ENCODE data around the gene UTP4.
"Not testable (repeated sequence)": the region's sequence is repeated elsewhere in the genome, so short reads cannot be mapped to it uniquely, and the experiment has no call there.

The UTP4 gene

DNA sequence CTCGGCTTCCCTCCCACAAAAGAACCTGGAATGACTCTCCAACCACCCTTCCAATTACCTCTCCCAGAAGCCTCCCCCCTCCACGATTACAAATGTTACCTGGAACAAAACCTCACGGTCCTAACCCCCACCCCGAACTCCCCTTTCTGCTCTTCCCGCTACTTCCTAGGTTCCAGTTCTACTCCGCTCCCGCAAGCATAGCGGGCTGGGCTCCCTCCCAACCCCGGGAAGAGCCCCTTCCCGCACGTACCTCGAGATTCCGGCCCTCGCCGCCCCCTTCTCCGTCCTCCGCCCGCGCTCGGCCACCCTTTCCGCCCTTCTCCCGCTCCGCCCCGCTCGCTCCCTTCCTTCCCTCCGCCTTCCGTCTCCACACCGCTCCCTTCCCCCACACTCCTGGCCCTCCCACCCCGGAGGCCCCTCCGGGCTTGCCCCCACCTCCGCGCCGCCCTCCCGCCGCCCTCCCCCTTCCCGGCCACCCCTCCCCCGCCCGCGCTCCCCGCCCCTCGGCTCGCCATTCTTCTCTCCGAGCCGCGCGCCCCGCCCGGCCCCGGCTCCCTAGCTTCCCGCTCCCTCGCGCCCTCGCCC lies 518 bp upstream of the UTP4 start:
- DNase-seq = peak; percentile 86

DNA sequence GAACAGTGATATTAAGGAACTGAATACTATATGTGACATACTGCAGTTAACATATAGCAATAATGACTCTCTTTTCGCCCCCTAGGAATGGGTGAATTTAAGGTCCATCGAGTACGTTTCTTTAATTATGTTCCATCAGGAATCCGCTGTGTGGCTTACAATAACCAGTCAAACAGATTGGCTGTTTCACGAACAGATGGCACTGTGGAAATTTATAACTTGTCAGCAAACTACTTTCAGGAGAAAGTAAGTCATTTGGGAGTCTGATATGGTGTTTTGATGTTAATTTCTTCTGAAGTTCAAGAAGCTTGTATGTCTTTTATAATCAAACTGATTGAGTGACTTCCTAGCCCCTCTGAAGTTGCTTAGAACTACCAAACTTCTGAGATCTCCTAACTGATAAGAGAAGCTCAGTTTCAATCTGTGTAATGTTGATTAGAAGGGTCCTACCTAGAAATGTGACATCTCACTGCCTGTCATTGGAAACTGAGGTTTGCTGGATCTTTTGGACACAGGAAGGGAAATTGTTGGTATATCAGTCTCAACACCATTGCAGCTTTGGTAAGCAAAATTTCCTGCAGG lies 1.0 kb downstream of the UTP4 start:
- no peak for DNase-seq

DNA sequence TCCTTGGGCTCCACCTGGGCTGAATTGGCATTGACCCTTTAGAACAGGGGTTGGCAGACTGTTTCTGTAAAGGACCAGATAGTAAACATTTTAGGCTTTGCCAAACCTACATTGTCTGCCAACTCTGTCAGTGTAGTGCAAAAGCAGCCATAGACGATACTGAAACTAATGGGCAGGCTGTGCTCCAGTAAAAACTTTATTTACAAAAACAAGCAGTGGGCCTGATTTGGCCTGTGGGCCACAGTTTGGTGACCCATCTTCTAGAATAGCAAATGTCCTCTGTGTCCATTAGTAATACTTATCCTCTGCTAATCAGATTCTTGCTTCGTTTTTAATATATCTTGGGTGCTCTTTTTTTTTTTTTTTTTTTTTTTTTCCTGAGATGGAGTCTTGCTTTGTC lies 6.2 kb downstream of the UTP4 start:
- DNase-seq = no peak

DNA sequence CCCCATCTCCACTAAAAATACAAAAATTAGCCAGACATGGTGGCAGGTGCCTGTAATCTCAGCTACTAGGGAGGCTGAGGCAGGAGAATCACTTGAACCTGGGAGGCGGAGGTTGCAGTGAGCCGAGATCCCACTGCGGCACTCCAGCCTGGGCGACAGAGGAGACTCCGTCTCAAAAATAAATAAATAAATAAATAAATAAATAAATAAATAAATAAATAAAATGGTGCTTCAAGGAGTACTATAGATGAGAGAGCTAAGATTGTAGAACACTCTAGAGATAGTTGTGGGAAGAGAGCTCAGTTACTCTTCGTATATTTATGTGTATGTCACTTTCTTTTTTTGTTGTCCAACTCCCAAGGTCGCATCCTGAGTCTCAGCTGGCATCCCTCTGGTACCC lies 7.0 kb downstream of the UTP4 start:
- DNase-seq = not testable (repeated sequence)

DNA sequence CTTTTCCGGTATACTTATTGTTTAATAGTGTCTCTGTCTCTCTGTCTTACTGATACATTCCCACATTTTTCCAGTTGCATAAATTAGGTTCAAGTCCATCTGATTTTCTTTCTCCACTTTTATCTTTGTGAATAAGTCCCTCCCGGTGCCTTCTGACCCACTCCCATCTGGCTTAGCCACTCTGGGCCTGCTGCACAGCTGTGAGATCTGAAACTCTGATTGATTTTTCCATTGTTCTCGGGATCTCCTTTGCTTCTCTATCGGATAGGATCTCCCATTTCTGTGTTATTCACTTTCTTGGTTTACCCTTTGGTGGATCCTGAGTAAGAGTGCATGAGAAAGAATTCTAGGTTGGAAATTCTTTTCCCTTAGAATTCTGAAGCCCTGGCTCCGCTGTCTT lies 8.6 kb downstream of the UTP4 start:
- DNase-seq = no peak

DNA sequence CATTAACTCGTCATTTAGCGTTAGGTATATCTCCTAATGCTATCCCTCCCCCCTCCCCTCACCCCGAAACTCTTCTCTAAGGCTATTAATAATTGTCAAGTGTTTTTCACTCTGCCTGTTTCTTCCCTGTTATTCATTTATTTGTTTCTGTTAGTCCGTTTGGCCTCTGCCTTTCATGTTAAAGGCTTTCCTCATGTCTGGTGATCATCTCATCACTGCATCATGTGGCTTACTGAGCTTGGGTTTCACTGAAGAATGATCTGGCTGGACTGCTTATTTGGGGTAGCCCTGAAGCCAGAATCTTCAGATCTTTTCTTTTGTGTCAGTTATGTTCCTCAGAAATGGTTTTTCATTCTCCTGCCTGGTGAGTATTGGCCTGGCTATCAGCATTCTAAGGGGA lies 9.5 kb downstream of the UTP4 start:
- no peak for DNase-seq

DNA sequence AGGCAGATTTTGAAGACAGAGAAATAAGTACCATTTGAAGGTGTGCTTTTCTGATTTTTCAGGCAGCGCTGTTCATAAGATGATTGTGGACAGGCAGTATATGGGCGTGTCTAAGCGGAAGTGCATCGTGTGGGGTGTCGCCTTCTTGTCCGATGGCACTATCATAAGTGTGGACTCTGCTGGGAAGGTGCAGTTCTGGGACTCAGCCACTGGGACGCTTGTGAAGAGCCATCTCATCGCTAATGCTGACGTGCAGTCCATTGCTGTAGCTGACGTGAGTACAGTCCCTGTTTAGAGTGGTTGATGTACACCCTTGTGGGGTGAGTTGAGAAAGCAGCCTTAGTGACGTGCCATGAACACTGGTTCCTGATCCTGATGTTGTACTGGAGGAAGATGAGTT lies 10.7 kb downstream of the UTP4 start:
- DNase-seq = no peak

DNA sequence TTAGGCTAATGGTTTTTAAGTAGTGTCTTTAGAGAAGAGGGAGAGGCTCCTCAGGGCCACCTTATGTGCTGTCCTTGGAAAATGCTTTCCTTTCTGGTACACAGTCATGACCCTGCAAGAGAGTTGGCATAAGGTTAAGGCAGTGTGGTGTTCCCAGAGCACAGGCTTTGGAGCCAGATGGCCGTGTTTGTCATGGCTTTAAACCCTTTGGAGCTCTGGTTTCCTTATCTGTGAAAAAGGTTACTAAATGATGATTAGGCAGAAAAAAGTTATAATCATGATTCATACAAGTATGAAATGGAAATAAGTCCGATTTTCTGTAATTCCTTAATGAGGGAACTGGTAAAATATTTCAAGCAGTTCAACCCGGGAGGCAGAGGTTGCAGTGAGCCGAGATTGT lies 13.2 kb downstream of the UTP4 start:
- peak; percentile 69 for DNase-seq

DNA sequence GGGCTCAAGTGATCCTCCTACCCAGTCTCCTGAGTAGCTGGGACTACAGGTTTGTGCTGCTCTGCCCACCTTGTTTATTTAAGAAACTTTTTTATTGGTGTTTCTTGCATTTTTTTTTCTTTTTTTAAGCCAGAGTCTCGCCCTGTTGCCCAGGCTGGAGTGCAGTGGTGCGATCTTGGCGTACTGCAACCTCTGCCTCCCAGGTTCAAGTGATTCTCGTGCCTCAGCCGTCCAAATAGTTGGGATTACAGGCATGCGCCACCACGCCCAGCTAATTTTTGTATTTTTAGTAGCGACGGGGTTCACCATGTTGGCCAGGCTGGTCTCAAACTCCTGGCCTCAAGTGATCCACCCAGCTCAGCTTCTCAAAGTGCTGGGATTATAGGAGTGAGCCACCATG lies 17.2 kb downstream of the UTP4 start:
- not testable (repeated sequence) for DNase-seq

DNA sequence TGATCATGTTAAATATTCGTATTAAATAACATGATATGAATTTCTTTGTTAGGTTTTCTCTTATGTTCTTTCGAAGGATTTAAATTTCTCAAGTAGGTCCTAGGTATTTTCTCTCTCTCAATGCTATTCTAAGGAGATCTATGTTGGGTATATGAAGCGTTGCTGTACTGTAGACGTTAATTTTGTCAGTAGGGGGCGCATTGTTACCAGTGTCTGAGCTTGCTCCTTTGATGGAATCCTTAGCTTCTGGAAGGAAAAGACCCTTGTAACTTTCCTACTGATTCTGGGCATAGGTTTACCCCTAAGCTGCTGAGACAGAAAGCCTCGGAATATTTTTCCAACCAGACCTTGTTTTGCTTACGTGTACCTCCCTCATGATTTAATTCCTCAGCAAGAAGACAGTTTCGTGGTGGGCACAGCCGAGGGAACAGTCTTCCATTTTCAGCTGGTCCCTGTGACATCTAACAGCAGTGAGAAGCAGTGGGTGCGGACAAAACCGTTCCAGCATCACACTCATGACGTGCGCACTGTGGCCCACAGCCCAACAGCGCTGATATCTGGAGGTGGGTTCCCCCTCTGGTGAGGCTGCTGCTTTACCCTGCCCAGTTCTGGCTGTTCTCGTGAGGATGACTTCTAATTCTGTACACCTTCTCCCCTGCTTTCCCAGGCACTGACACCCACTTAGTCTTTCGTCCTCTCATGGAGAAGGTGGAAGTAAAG lies 17.9 kb downstream of the UTP4 start:
- peak; percentile 72 for DNase-seq

DNA sequence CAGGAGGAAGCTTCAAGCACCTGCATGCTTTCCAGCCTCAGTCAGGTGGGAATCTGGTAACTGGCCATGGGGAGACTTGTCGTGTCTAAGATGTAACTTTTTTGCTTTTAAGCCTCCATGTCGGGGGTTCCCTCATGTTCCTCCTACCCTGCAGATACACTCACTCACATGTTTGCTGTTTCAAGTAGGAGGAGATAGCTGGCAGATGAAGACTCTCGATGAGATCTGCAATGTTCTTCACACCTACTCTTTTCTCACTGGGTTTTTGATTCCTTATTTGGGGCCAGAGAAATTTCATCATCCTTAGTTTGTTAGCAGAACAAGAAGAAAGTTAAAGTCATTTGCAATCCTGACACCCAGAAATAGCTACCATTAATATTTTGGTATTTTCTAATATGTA lies 24.7 kb downstream of the UTP4 start:
- DNase-seq = no peak

DNA sequence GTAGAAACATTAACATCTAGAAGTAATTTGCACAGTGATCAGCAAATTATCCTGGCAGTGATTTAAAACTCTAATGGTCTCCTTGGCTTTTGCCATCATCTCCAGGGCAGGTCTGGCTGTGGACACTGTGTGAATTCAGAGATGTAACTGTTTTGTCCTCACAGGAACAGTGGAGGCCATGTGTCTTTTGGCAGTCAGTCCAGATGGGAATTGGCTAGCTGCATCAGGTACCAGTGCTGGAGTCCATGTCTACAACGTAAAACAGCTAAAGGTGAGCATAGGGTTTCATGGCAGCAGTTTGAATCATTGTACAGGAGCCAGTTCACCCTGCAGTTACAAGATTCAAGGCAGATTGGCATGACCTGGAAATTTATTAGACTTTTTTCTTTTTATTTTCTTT lies 27.7 kb downstream of the UTP4 start:
- no peak for DNase-seq

DNA sequence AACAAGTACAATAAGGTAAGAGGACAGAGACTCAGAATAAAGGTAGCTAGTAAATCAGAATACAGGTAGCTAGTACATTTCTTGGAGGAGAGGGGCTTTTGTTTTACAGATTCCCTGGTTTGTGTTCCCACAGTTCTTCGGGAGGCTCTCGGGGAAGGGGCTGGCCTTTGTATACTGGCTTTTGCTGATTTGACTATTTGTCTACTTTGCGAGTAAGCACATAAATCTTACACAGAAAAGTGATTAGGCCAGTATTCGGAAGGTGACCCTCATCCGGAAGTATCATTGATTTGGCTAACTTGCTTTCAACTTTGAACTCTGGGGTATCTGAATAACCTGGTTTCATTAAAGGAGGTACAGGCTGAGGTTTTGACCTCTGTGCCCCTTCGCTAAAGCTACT lies 33.1 kb downstream of the UTP4 start:
- no peak for DNase-seq

DNA sequence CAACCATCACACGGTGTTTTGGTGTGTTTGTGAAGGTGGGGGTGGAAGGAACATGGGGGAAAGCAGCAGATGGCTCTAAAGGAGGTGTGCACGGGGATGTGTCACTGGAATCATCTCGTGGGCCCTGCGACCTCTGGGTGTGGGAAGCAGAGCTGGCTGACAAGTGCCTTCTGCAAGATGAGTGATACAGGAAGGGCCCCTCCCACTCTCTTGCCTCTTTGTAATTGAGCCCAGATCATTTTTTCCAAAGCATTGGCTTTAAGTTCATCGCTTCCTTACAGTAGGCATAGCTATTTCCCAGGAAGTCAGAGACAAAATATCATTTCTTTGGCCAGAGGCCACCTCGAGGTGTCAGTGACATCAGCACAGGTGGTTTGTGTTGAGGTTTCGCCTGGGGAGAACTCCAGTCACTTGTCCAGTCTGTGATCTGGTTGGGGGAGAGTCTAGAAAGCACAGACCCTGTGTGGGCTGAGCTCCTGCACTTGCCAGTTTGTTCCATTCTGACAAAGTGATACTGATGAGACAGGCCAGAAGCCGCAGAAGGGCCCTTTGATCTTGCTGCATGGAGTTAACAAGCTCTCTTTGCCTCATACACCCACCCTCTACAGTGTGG lies 33.9 kb downstream of the UTP4 start:
- peak; percentile 47 for DNase-seq

DNA sequence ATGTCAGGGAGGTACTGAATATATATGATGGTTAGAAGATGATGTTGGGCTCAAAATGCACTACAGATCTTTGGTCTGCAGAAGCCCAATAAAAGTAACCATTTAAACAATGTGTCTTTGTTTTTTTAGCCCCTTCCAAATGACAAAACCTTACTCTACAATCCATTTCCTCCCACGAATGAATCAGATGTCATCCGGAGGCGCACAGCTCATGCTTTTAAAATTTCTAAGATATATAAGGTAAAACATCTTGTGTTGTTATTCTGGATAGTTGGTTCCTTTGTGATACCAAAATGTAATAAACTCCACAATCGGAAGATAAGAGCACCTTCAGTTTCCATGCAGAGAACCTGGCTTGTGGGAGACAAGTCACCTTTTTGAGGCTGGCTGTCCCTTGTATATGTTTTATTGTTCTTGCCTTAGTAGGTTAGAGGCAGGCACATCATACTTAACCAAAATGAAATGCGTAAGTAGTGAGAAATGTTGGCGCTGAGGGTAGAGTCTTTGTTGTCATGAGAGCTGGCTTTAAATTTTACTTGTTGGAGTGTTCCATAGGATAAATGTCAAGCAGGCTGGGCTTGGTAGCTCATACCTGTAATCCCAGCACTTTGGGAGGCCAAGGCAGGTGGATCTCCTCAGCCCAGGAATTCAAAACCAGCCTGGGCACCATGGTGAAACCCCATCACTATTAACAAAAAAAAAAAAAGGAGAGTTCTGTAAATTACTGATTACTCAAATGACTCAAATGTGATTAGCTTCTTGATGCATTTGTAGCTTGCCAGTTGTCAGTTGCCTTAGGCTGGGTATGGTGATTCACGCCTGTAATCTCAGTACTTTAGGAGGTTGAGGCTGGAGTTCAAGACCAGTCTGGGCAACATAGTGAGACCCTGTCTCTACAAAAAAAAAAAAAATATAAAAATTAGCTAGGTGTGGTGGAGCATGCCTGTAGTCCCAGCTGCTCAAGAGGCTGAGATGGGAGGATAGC lies 34.8 kb downstream of the UTP4 start:
- no peak for DNase-seq

DNA sequence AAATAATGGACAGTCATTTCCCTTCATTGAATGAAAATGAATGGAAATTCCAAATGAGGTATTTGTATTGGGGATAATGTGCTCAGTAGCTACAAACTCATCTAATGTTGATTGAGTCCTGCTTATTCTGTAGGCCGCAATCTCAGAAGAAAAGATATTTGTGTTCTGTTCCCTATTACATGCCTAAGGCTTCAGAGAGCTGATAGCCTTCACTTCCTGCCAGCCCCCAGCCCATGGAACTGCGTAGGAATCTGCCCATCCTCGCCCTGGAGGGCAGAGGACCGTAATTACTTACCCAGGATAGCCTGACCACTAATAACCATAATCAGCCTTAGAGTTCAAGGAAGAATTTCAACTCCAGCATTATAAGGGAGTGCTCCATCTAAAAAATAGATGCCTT lies 36.6 kb downstream of the UTP4 start:
- no peak for DNase-seq

DNA sequence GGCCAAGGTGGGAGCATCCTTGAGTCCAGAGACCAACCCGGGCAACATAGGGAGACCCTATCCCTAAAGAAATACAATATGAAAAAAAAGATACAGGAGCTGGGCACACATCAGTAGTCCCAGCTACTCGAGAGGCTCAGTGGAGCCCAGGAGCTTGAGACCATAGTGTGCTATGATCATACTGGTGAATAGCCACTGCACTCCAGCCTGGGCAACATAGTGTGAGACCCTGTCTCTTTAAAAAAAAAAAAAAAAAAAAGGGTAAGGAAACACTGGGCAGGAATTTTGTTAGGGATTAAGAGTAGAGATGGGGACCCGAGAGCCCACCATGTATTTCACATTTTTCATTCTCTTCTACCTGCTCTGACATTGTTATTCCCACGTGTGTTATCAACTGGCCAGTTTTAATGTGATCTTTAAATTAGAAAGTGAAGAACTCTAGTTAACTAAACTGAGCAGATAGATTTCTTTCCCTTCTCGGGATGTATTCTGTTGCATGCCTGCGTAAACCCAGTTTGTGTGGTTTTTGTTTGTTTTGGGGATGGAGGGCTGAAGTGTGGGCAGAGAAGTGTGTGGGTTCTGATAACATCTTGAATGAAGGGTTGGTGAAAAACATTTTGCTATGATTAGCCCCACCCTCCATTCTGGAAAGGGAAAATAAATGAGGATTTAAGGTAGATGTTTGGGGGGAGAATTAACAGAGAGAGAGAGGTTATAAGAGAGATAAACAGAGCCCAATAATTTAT lies 37.3 kb downstream of the UTP4 start:
- no peak for DNase-seq

DNA sequence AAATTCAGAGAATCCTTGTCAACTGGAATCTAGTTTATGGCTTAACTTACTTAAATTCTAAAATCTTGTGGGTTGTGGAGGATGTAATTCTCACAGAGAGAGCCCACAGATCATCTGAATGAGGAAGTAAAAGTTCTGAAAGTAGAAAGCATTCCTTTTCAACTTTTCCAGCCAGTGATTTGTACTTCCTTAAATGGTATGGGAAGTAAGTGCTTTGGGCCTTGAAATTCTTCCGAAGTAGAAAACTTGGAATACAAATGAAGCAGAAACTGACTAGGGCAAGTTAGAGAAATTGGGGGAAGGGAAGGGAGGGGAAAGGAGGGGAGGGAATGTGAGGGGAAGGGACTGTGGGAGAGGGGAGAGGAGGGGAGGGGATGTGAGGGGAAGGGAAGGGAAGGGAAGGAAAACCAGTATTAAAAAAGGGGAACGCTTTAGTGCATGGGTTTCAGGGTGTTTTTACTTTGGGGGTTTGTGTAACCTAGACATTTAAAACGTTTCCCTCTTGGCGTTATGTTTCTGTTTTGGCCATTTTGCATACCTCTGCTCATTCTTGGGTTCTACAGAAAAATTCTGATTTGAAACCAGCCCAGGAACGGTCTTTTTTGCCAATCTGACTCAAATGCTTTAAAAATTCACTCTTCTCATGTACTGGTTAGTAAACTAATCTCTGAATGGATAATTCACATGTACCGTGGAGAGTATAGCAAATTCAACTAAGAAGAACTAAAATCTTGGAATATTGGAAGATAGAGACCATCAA lies 39.1 kb downstream of the UTP4 start:
- no peak for DNase-seq

DNA sequence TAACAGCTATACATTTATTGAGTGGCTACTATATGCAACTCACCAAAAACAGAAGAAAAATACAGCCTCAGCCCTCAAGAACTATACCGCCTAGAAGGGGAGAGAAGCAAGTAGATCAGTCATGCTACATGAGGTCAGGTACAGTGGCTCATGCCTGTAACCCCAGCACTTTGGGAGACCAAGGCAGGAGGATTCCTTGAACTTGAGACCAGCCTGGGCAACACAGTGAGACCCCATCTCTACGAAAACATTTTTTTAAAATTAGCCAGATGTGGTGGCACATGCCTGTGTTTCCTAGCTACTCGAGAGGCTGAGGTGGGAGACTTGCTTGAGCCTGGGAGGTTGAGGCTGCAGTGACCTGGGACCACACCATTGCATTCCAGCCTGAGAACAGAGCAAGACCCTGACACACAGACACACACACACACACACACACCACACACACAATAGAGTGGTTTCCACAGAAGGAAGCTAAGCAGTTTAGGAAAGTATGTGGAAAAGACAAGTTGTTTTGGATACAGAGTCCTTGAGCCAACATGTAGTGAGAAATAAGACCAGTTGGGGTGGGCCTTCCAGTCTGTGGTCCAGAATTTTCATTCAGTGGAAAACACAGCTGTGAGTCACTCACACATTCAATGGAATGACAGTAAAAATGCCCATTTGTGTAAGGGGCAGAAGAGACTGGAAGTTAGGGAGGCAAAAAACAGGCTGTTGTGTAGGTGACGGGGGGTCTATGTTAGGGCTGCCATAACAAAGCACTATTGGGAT lies 43.8 kb downstream of the UTP4 start:
- DNase-seq = no peak

DNA sequence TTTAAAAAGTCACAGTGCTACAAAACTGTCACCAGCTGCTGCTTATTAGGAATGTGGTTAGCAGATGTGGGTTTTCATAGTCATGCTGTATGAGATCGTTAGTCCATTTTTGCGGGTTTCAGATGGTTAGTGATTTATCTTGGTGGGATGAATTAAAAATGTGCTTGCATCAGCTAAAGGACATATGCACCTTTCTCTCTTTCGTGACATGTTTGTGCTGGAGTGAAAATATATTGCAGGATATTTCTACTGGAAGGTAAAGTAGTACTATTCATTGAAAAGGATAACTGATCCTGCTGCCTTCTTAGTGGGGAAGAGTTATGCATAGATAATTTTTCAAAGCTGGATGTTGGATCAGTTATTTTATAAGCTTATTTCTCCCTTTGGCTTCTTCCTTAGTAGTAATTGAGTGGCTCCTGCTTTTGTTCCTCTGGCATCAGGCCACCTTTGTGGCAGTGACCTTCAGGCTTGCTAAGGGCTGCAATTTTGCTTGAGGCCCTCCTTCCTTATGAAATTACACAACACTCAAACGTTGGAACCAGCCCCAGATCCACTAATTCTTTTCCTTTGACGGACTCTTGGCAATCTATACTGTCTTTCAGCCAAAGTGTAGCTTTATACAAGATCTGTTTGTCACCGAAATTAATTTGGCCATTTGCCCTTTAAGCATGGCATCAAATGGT lies 47.0 kb downstream of the UTP4 start:
- peak; percentile 43 for DNase-seq

Data from NCI-H2171 treated with DMSO at 0.1 percent for 48 hours (cell line).